ENCODE results near the gene ADGRB3.

The ADGRB3 gene

GRCh38 chr6:68709091-68709490 lies 74.0 kb downstream of the ADGRB3 start:
- no peak for DNase-seq

GRCh38 chr6:68709882-68710281 lies 74.8 kb downstream of the ADGRB3 start:
- no peak for DNase-seq

GRCh38 chr6:68710496-68710895 lies 75.4 kb downstream of the ADGRB3 start:
- no peak for DNase-seq

GRCh38 chr6:68710916-68711315 lies 75.8 kb downstream of the ADGRB3 start:
- DNase-seq, result no peak

GRCh38 chr6:68711386-68712000 lies 76.4 kb downstream of the ADGRB3 start:
- DNase-seq, result no peak

- no peak for DNase-seq
These were observed 81.5 kb downstream of the ADGRB3 start for GRCh38 chr6:68716620-68717019.

- DNase-seq, result no peak
These were observed 83.4 kb downstream of the ADGRB3 start for GRCh38 chr6:68718385-68719073.

- no peak for DNase-seq
These were observed 84.7 kb downstream of the ADGRB3 start for GRCh38 chr6:68719761-68720160.

GRCh38 chr6:68722891-68723527 lies 87.9 kb downstream of the ADGRB3 start:
- DNase-seq, result no peak

- no peak for DNase-seq
These were observed 89.0 kb downstream of the ADGRB3 start for GRCh38 chr6:68724060-68724459.

GRCh38 chr6:68726337-68726736 lies 91.3 kb downstream of the ADGRB3 start:
- no peak for DNase-seq

- no peak for DNase-seq
These were observed 91.9 kb downstream of the ADGRB3 start for GRCh38 chr6:68726992-68727391.

GRCh38 chr6:68727699-68728098 lies 92.6 kb downstream of the ADGRB3 start:
- DNase-seq, result no peak

- no peak for DNase-seq
These were observed 93.3 kb downstream of the ADGRB3 start for GRCh38 chr6:68728159-68728979.

- DNase-seq, result no peak
These were observed 94.4 kb downstream of the ADGRB3 start for GRCh38 chr6:68729377-68729903.

GRCh38 chr6:68730291-68731054 lies 95.4 kb downstream of the ADGRB3 start:
- DNase-seq, result no peak

GRCh38 chr6:68732423-68732822 lies 97.3 kb downstream of the ADGRB3 start:
- no peak for DNase-seq

GRCh38 chr6:68735866-68736265 lies 100.8 kb downstream of the ADGRB3 start:
- no peak for DNase-seq

- no peak for DNase-seq
These were observed 102.0 kb downstream of the ADGRB3 start for GRCh38 chr6:68737061-68737460.

- DNase-seq, result no peak
These were observed 103.0 kb downstream of the ADGRB3 start for GRCh38 chr6:68738039-68738438.

GRCh38 chr6:68740828-68741500 lies 105.9 kb downstream of the ADGRB3 start:
- DNase-seq, result no peak
